Measurements from ENCODE around the gene GIN1. TPM values are rescaled to one million over a fixed set of nuclear protein-coding genes. Genes with fewer than 3 reads are reported as not detected.
A peak's percentile ranks its signal among the peaks of the same experiment; 100 is the strongest.

Gene GIN1
- total RNA-seq, 3 donors from 2014 or later (not counting 1 experiment from before 2014, with no cell fraction given) = 3.3 to 3.6 (median 3.4) TPM

DNA sequence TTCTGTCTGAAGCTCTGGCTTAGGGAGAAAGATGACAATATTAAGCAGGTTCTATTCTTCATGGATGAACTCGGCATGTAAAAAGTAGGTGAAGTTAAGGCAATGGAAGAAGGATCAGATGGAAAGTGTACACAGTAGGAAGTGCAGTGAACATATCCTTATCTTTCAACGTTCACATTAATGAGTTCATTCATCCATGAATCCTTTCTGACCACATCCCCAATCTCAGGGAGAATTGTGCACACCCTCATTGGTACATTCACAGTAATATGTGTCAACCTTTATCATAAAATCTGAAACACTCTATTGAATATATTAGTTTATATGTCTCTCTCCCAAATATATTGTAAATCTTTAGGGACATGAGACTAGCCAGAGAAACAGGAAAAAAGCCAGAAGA, 5.5 kb downstream of the GIN1 start:
- Mint-ChIP-seq H3K27ac (no peak overlapping the region), H3K36me3 (no peaks in the 10 kb centered on the region), H3K27me3 (ENCODE audit: low read depth in 2 of 2) (no peaks in the 10 kb centered on the region), H3K9me3 (peaks cover 0 to 3% of the 10 kb centered on the region in 2 donors), H3K4me3 (no peak overlapping the region), H3K4me1 (peaks cover 37 to 39% of the 10 kb centered on the region in 2 donors)
- no peaks in the 10 kb centered on the region for H3K36me3 ChIP-seq (ENCODE audit: control insufficient read depth, insufficient read depth, low read length)
- H3K27me3 ChIP-seq (ENCODE audit: control insufficient read depth, insufficient read depth, low read length) = no peaks in the 10 kb centered on the region
- no peak for ATAC-seq
- no peak for DNase-seq
- no peaks in the 10 kb centered on the region for H3K9me3 ChIP-seq (ENCODE audit: control insufficient read depth, insufficient read depth, low read length)
- TF ChIP-seq, protein P1, sequence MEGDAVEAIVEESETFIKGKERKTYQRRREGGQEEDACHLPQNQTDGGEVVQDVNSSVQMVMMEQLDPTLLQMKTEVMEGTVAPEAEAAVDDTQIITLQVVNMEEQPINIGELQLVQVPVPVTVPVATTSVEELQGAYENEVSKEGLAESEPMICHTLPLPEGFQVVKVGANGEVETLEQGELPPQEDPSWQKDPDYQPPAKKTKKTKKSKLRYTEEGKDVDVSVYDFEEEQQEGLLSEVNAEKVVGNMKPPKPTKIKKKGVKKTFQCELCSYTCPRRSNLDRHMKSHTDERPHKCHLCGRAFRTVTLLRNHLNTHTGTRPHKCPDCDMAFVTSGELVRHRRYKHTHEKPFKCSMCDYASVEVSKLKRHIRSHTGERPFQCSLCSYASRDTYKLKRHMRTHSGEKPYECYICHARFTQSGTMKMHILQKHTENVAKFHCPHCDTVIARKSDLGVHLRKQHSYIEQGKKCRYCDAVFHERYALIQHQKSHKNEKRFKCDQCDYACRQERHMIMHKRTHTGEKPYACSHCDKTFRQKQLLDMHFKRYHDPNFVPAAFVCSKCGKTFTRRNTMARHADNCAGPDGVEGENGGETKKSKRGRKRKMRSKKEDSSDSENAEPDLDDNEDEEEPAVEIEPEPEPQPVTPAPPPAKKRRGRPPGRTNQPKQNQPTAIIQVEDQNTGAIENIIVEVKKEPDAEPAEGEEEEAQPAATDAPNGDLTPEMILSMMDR (IDR thresholded peaks at IDR 0.05) = no peak
- H3K4me3 ChIP-seq (ENCODE audit: low read length) = no peak overlapping the region
- 71% methylated on average over 2 of the region's 2 CpGs for WGBS (ENCODE audit: insufficient coverage)
- H3K4me1 ChIP-seq (ENCODE audit: control insufficient read depth, insufficient read depth, low read length) = no peaks in the 10 kb centered on the region
- intact Hi-C loops (cut with micrococcal nuclease) = no loop called here
- no peak overlapping the region for H3K27ac ChIP-seq (ENCODE audit: low read length)

DNA sequence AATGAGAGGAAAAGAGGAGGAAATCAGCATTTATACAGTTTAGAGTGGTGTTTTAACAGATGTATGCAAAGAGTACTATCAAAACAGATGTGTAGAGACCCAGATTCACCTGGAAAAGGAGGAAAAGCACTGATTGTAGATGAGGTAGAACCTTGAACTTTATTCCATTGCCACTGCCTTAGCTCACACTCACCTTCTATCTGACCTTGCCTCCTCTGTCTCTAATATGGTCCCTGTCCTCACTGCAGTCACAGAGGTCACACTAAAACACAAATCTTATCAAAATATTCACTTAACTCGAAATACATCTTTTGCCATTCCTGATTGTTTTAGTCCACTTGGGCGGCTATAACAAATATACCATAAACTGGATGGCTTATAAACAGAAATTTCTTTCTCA, 7.0 kb downstream of the GIN1 start:
- no peak overlapping the region for H3K4me3 ChIP-seq (ENCODE audit: low read length)
- no peak overlapping the region for H3K27ac ChIP-seq (ENCODE audit: low read length)
- no peak for ATAC-seq
- no peaks in the 10 kb centered on the region for H3K9me3 ChIP-seq (ENCODE audit: control insufficient read depth, insufficient read depth, low read length)
- Mint-ChIP-seq H3K9me3 (peaks cover 0 to 3% of the 10 kb centered on the region in 2 donors), H3K4me1 (peaks cover 25 to 26% of the 10 kb centered on the region in 2 donors), H3K4me3 (no peak overlapping the region), H3K27ac (peak overlapping the region; percentile 90 to 91), H3K36me3 (no peaks in the 10 kb centered on the region), H3K27me3 (ENCODE audit: low read depth in 2 of 2) (no peaks in the 10 kb centered on the region)
- TF ChIP-seq, protein P1 (IDR thresholded peaks at IDR 0.05) = no peak
- 95% methylated on average over 2 of the region's 2 CpGs for WGBS (ENCODE audit: insufficient coverage)
- no peaks in the 10 kb centered on the region for H3K4me1 ChIP-seq (ENCODE audit: control insufficient read depth, insufficient read depth, low read length)
- intact Hi-C loops (cut with micrococcal nuclease) = no loop called here
- H3K27me3 ChIP-seq (ENCODE audit: control insufficient read depth, insufficient read depth, low read length) = no peaks in the 10 kb centered on the region
- H3K36me3 ChIP-seq (ENCODE audit: control insufficient read depth, insufficient read depth, low read length) = no peaks in the 10 kb centered on the region
- no peak for DNase-seq

DNA sequence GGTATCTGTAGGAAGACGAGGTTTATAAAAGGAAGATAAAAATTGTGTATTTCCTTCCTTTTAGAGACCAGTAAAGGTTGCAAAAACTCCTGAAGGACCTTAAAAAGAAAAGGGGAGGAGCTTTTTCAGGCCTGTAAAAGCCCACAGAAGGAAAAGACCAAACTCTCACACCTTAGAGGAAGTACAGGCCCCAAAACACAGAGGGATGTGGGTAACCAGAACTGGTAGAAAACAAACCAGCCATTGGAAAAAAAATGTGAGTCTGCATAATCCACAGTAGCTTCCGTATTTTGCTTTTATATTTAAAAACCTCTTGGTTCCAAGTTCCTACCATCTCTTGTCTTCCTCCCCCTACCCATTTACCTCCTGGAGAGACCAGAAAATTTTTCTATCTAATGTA, 8.5 kb downstream of the GIN1 start:
- WGBS (ENCODE audit: insufficient coverage) = 25% methylated on average over 2 of the region's 2 CpGs
- peak overlapping the region; percentile 64 for H3K27ac ChIP-seq (ENCODE audit: low read length)
- no peaks in the 10 kb centered on the region for H3K4me1 ChIP-seq (ENCODE audit: control insufficient read depth, insufficient read depth, low read length)
- Mint-ChIP-seq H3K27ac (peak overlapping the region; percentile 90 to 91), H3K4me1 (peaks cover 25 to 26% of the 10 kb centered on the region in 2 donors), H3K27me3 (ENCODE audit: low read depth in 2 of 2) (no peaks in the 10 kb centered on the region), H3K4me3 (peak overlapping the region; percentile 72), H3K9me3 (peaks cover 0 to 3% of the 10 kb centered on the region in 2 donors), H3K36me3 (no peaks in the 10 kb centered on the region)
- intact Hi-C loops (cut with micrococcal nuclease) = no loop called here
- peaks cover 5% of the 10 kb centered on the region for H3K36me3 ChIP-seq (ENCODE audit: control insufficient read depth, insufficient read depth, low read length)
- no peak overlapping the region for H3K4me3 ChIP-seq (ENCODE audit: low read length)
- TF ChIP-seq, protein P1 (IDR thresholded peaks at IDR 0.05) = no peak
- no peaks in the 10 kb centered on the region for H3K9me3 ChIP-seq (ENCODE audit: control insufficient read depth, insufficient read depth, low read length)
- DNase-seq = peak in 1 of 2 donors; percentile 60
- no peaks in the 10 kb centered on the region for H3K27me3 ChIP-seq (ENCODE audit: control insufficient read depth, insufficient read depth, low read length)
- peak; percentile 64 to 84 (median 78) for ATAC-seq

DNA sequence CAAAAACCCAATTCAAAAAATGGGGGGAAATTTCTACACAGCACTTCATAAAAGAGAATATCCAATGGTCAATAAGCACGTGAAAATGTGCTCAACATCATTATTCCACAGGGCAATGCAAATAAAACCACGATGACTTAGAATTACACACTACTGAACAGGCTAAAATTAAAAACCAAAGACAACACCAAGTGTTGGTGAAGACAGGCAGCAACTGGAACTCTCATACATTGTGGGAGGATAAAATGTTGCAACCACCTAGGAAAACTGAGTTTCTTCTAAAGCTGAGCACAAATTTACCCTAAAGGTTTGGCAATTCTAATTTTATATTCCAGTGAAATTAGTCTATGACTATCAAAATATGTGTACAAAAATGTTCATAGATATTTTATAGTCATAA, 9.5 kb downstream of the GIN1 start:
- no peaks in the 10 kb centered on the region for H3K27me3 Mint-ChIP-seq (ENCODE audit: low read depth in 2 of 2)
- H3K4me3 Mint-ChIP-seq = no peak overlapping the region
- intact Hi-C loops (cut with micrococcal nuclease) = no loop called here
- TF ChIP-seq, protein P1 (IDR thresholded peaks at IDR 0.05) = no peak
- H3K36me3 ChIP-seq (ENCODE audit: control insufficient read depth, insufficient read depth, low read length) = peaks cover 5% of the 10 kb centered on the region
- peaks cover 25 to 26% of the 10 kb centered on the region in 2 donors for H3K4me1 Mint-ChIP-seq
- no peaks in the 10 kb centered on the region for H3K36me3 Mint-ChIP-seq
- no peak for DNase-seq
- H3K9me3 ChIP-seq (ENCODE audit: control insufficient read depth, insufficient read depth, low read length) = no peaks in the 10 kb centered on the region
- H3K4me3 ChIP-seq (ENCODE audit: low read length) = no peak overlapping the region
- H3K27me3 ChIP-seq (ENCODE audit: control insufficient read depth, insufficient read depth, low read length) = no peaks in the 10 kb centered on the region
- 100% methylated on average over 1 of the region's 2 CpGs for WGBS (ENCODE audit: insufficient coverage)
- peak overlapping the region in 1 of 2 donors; percentile 63 for H3K27ac Mint-ChIP-seq
- H3K27ac ChIP-seq (ENCODE audit: low read length) = no peak overlapping the region
- peaks cover 0 to 3% of the 10 kb centered on the region in 2 donors for H3K9me3 Mint-ChIP-seq
- ATAC-seq = no peak
- H3K4me1 ChIP-seq (ENCODE audit: control insufficient read depth, insufficient read depth, low read length) = no peaks in the 10 kb centered on the region

Data from natural killer cell (primary cell).